ENCODE results near the gene HIRIP3. TPM values are rescaled to one million over a fixed set of nuclear protein-coding genes. Genes with fewer than 3 reads are reported as not detected.
A peak's percentile ranks its signal among the peaks of the same experiment; 100 is the strongest.

The HIRIP3 gene
- total and polyA plus RNA-seq, 2 of the 8 experiments (the other 6 are each of a cell fraction or from before 2014, with no cell fraction given), result 11.9 to 18.5 TPM

DNA sequence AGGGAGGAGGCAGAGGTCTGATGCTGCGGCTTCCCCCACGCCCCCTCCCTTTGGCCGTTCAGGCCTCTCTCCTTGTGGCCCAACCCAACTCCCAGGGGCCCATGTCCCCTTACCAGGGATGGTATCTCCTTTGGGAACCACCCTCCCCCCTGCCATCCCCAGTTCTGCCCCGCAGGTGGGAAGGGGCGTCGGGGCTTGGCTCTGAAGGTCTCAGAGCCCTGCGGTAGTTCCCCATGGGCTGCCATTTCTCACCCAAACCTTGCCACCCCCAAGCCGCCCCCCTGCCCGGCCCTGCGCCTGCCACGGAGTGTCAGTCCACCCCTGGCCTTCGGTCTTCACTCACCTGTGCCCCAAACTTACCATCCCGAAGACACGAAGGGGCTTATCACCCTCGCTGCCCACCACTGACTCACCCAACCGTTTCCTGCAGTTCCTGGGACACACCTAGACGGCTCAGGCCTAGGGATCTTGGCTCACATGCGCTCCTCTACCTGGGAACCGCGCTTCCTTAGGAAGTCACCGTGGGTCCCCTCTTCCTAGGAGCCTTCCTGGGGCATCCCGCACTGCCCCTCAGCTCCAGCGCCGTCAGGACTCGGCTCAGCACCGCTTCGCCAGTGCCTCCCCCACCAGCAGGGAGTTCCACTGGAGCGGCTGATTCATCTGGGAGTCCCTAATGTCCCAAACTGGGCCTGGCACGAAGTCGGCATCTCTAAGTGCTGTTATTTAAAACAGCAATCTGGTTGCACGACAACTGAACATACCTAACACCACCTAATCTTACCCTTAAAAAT lies 16.5 kb upstream of the HIRIP3 start:
- Histone ChIP-seq H2AK5ac (ENCODE audit: low read depth, low read length) (no peak overlapping the region), H3K4ac (replicated peaks; ENCODE audit: insufficient read length, low read depth, low read length) (no peak overlapping the region), H2BK20ac (ENCODE audit: low read length) (no peak overlapping the region; the same call in 1 of the 2 replicates), H4K5ac (ENCODE audit: insufficient read length, low read depth, low read length) (no peak overlapping the region), H2BK15ac (ENCODE audit: low read length) (no peak overlapping the region), H3K4me3 (ENCODE audit: extremely low read depth in 1 of 4, insufficient read depth in 2 of 4, low read depth in 3 of 4, low read length in 4 of 4) (peak overlapping the region; percentile 42 to 79 (median 46)), H3K27ac (ENCODE audit: low read depth, low read length) (no peak overlapping the region), H2BK12ac (ENCODE audit: low read depth, low read length) (peak overlapping the region; percentile 68; the same call in 1 of the 2 replicates), H2BK120ac (replicated peaks; ENCODE audit: low read depth, low read length) (no peak overlapping the region), H2BK5ac (ENCODE audit: low read depth, low read length) (no peak overlapping the region; the same call in 1 of the 2 replicates), H4K8ac (ENCODE audit: extremely low read depth, insufficient read depth, low read length) (no peak overlapping the region; the same call in 1 of the 2 replicates), H3K27me3 (replicated peaks in 1 of 4; ENCODE audit: control insufficient read depth in 3 of 4, extremely low read depth in 1 of 4, insufficient read depth in 3 of 4, low read length in 3 of 4) (peaks cover 0 to 23% (median 13%) of the 10 kb centered on the region in 4 experiments; a peak in 5 of 7 replicates), H3K23me2 (ENCODE audit: low read depth, low read length) (peaks cover 16% of the 10 kb centered on the region), H3K18ac (ENCODE audit: extremely low read depth, low read length) (no peak overlapping the region), H3K14ac (ENCODE audit: insufficient read length) (no peak overlapping the region), H3K56ac (replicated peaks; ENCODE audit: insufficient read length, low read depth, low read length) (no peak overlapping the region), H3K9ac (replicated peaks in 1 of 4; ENCODE audit: extremely low read depth in 1 of 4, low read depth in 3 of 4, low read length in 3 of 4) (no peak overlapping the region), H3K79me1 (ENCODE audit: low read depth, low read length) (no peaks in the 10 kb centered on the region), H2AFZ (ENCODE audit: low read length) (no peak overlapping the region), H3K4me2 (ENCODE audit: insufficient read depth in 1 of 2, low read depth in 2 of 2, low read length in 2 of 2) (peak overlapping the region; percentile 77 to 96), H3K9me3 (ENCODE audit: insufficient read depth in 2 of 2, low read depth in 1 of 2, low read length in 1 of 2) (no peaks in the 10 kb centered on the region), H3K4me1 (replicated peaks in 1 of 4; ENCODE audit: control insufficient read depth in 3 of 4, insufficient read depth in 4 of 4, low read length in 3 of 4) (peaks cover 0 to 19% (median 13%) of the 10 kb centered on the region in 4 experiments; a peak in 6 of 7 replicates), H4K91ac (replicated peaks; ENCODE audit: insufficient read length, low read length) (no peak overlapping the region), H3K79me2 (ENCODE audit: control insufficient read depth in 1 of 2, insufficient read depth in 2 of 2, low read length in 2 of 2) (no peaks in the 10 kb centered on the region), H3K23ac (ENCODE audit: insufficient read length) (no peak overlapping the region), H3K36me3 (ENCODE audit: control insufficient read depth in 2 of 4, insufficient read depth in 4 of 4, low read length in 3 of 4) (no peaks in the 10 kb centered on the region), H4K20me1 (replicated peaks in 1 of 2; ENCODE audit: control insufficient read depth in 1 of 2, insufficient read depth in 2 of 2, low read length in 2 of 2) (peaks cover 1 to 3% of the 10 kb centered on the region in 2 experiments)
- TF ChIP-seq, protein P1, sequence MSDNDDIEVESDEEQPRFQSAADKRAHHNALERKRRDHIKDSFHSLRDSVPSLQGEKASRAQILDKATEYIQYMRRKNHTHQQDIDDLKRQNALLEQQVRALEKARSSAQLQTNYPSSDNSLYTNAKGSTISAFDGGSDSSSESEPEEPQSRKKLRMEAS (IDR thresholded peaks at IDR 0.05), result peak; percentile 6; the same call in 1 of the 2 replicates
- TF ChIP-seq RAD21 (IDR thresholded peaks at IDR 0.05 in 1 of 2, conservative IDR thresholded peaks at IDR 0.05 in 1 of 2; ENCODE audit: low read depth in 2 of 2, low read length in 2 of 2), result no peak
- no peak for FAIRE-seq
- ChIA-PET POLR2A (ENCODE audit: partially characterized antibody) (interaction anchor here (2.6 kb wide), 1 partner anchor 19 kb away, joined by 10 read pairs; the partner anchor contains the start of gene TLCD3B), CTCF (ENCODE audit: partially characterized antibody) (interaction anchor here (0.6 to 1.2 kb wide), 5 partner anchors 20 to 164 kb away, joined by 3 read pairs; no protein-coding TSS in a partner anchor)
- no peak for DNase-seq (ENCODE audit: low read depth in 1 of 2, low spot score in 2 of 2)
- 14% methylated on average over 24 of the region's 31 CpGs; no CpG with 5 or more reads in 1 of the 2 experiments for WGBS, 2 experiments (ENCODE audit: extremely low coverage in 1 of 2, insufficient coverage in 1 of 2, insufficient read length in 1 of 2, insufficient replicate concordance in 2 of 2, low coverage in 1 of 2, low lambda C conversion rate in 2 of 2, missing lambda C conversion rate in 1 of 2)
